Measurements from ENCODE around the gene FHIT.

The FHIT gene

GRCh38 chr3:59762941-59763340 lies 1488.3 kb downstream of the FHIT start:
- DNase-seq (ENCODE audit: low read depth in 1 of 2, low spot score in 1 of 2), result no peak

- no peak for DNase-seq (ENCODE audit: low read depth in 1 of 2, low spot score in 1 of 2)
Measured at GRCh38 chr3:59759298-59760031, 1491.8 kb downstream of the FHIT start.

GRCh38 chr3:59758672-59759071 lies 1492.6 kb downstream of the FHIT start:
- DNase-seq (ENCODE audit: low read depth in 1 of 2, low spot score in 1 of 2), result no peak

- DNase-seq (ENCODE audit: low read depth in 1 of 2, low spot score in 1 of 2), result no peak
Measured at GRCh38 chr3:59756934-59757333, 1494.3 kb downstream of the FHIT start.

GRCh38 chr3:59754456-59755129 lies 1496.7 kb downstream of the FHIT start:
- DNase-seq (ENCODE audit: low read depth in 1 of 2, low spot score in 1 of 2), result no peak

GRCh38 chr3:59753808-59754450 lies 1497.3 kb downstream of the FHIT start:
- DNase-seq (ENCODE audit: low read depth in 1 of 2, low spot score in 1 of 2), result no peak

GRCh38 chr3:59752925-59753324 lies 1498.3 kb downstream of the FHIT start:
- DNase-seq (ENCODE audit: low read depth in 1 of 2, low spot score in 1 of 2), result no peak

GRCh38 chr3:59751606-59752005 lies 1499.6 kb downstream of the FHIT start:
- DNase-seq (ENCODE audit: low read depth in 1 of 2, low spot score in 1 of 2), result no peak

GRCh38 chr3:59750391-59750790 lies 1500.9 kb downstream of the FHIT start:
- no peak for DNase-seq (ENCODE audit: low read depth in 1 of 2, low spot score in 1 of 2)

- DNase-seq (ENCODE audit: low read depth in 1 of 2, low spot score in 1 of 2), result no peak
Measured at GRCh38 chr3:59749291-59749690, 1502.0 kb downstream of the FHIT start.

- DNase-seq (ENCODE audit: low read depth in 1 of 2, low spot score in 1 of 2), result no peak
Measured at GRCh38 chr3:59746585-59746984, 1504.7 kb downstream of the FHIT start.

GRCh38 chr3:59737241-59737640 lies 1514.0 kb downstream of the FHIT start:
- DNase-seq (ENCODE audit: low read depth in 1 of 2, low spot score in 1 of 2), result no peak

- DNase-seq (ENCODE audit: low read depth in 1 of 2, low spot score in 1 of 2), result no peak
Measured at GRCh38 chr3:59734061-59734460, 1517.2 kb downstream of the FHIT start.

- no peak for DNase-seq (ENCODE audit: low read depth in 1 of 2, low spot score in 1 of 2)
Measured at GRCh38 chr3:59733041-59733809, 1518.0 kb downstream of the FHIT start.

GRCh38 chr3:59731943-59732342 lies 1519.3 kb downstream of the FHIT start:
- DNase-seq (ENCODE audit: low read depth in 1 of 2, low spot score in 1 of 2), result no peak

- no peak for DNase-seq (ENCODE audit: low read depth in 1 of 2, low spot score in 1 of 2)
Measured at GRCh38 chr3:59730591-59730990, 1520.7 kb downstream of the FHIT start.

GRCh38 chr3:59728587-59728908 lies 1522.7 kb downstream of the FHIT start:
- DNase-seq (ENCODE audit: low read depth in 1 of 2, low spot score in 1 of 2), result no peak

- DNase-seq (ENCODE audit: low read depth in 1 of 2, low spot score in 1 of 2), result no peak
Measured at GRCh38 chr3:59727902-59728586, 1523.2 kb downstream of the FHIT start.

GRCh38 chr3:59726279-59726678 lies 1525.0 kb downstream of the FHIT start:
- no peak for DNase-seq (ENCODE audit: low read depth in 1 of 2, low spot score in 1 of 2)

GRCh38 chr3:59717679-59718205 lies 1533.5 kb downstream of the FHIT start:
- DNase-seq (ENCODE audit: low read depth in 1 of 2, low spot score in 1 of 2), result no peak

- no peak for DNase-seq (ENCODE audit: low read depth in 1 of 2, low spot score in 1 of 2)
Measured at GRCh38 chr3:59714066-59714465, 1537.2 kb downstream of the FHIT start.

All from stimulated activated CD4-positive, alpha-beta T cell treated with anti-CD3 and anti-CD28 coated beads, Interleukin-15, amount 100 ng/mL, for 1 hour (primary cell).